Erythroblast (primary cell): Measurements from ENCODE around the gene UQCRH.
A peak's percentile ranks its signal among the peaks of the same experiment; 100 is the strongest.

Source experiments
- DNase-seq, 2 experiments: peaks; one replicate each; lab custom pipeline; 2025; lab: John Stamatoyannopoulos, UW
- GATA1 ChIP-seq: IDR thresholded peaks from 2 replicates; pipeline ENCODE4 v1.6.1; 2011; ENCODE audit warnings: low read depth, mild to moderate bottlenecking, control low read depth, low read length, moderate library complexity
- POLR2A ChIP-seq: IDR thresholded peaks from 2 replicates; pipeline ENCODE4 v1.6.1; 2011; ENCODE audit warnings: mild to moderate bottlenecking, low read length

UQCRH gene

GRCh38 chr1:46284597-46285564 is 18.6 kb upstream of the UQCRH start:
- peak in 1 of 2 experiments; percentile 19 for DNase-seq
- TF ChIP-seq GATA1, result no peak
- no peak for TF ChIP-seq POLR2A

- peak; percentile 28 to 38 for DNase-seq
- TF ChIP-seq GATA1 (no peak), POLR2A (no peak)
These were observed 17.6 kb upstream of the UQCRH start for GRCh38 chr1:46285730-46286477.

GRCh38 chr1:46288485-46289133 is 14.9 kb upstream of the UQCRH start:
- TF ChIP-seq POLR2A (no peak), GATA1 (no peak)
- no peak for DNase-seq

- TF ChIP-seq GATA1 (no peak), POLR2A (no peak)
- peak in 1 of 2 experiments; percentile 42 for DNase-seq
These were observed 14.4 kb upstream of the UQCRH start for GRCh38 chr1:46289134-46289494.

- DNase-seq, result no peak
- TF ChIP-seq GATA1, result no peak
- no peak for TF ChIP-seq POLR2A
These were observed 13.5 kb upstream of the UQCRH start for GRCh38 chr1:46289976-46290375.

GRCh38 chr1:46295306-46295705 is 8.2 kb upstream of the UQCRH start:
- no peak for DNase-seq
- TF ChIP-seq POLR2A (no peak), GATA1 (no peak)

GRCh38 chr1:46298387-46298786 is 5.1 kb upstream of the UQCRH start:
- peak in 1 of 2 experiments; percentile 25 for DNase-seq
- TF ChIP-seq GATA1 (no peak), POLR2A (no peak)

- DNase-seq, result no peak
- no peak for TF ChIP-seq POLR2A
- TF ChIP-seq GATA1, result no peak
These were observed 2.7 kb upstream of the UQCRH start for GRCh38 chr1:46300673-46301405.

- no peak for TF ChIP-seq POLR2A
- no peak for TF ChIP-seq GATA1
- DNase-seq, result no peak
These were observed 2.1 kb upstream of the UQCRH start for GRCh38 chr1:46301406-46301807.

GRCh38 chr1:46301808-46302640 is 1.5 kb upstream of the UQCRH start:
- DNase-seq, result peak; percentile 84 to 86
- TF ChIP-seq POLR2A (peak; percentile 38), GATA1 (no peak)

- TF ChIP-seq POLR2A (no peak), GATA1 (no peak)
- peak; percentile 75 to 83 for DNase-seq
These were observed 859 bp upstream of the UQCRH start for GRCh38 chr1:46302641-46303037.

GRCh38 chr1:46303872-46304326 is 401 bp downstream of the UQCRH start:
- TF ChIP-seq POLR2A (peak; percentile 43), GATA1 (no peak)
- peak in 1 of 2 experiments; percentile 62 for DNase-seq

- DNase-seq, result no peak
- TF ChIP-seq POLR2A (no peak), GATA1 (no peak)
These were observed 2.6 kb downstream of the UQCRH start for GRCh38 chr1:46306159-46306530.
